Natural killer cell (primary cell): Measurements from ENCODE around the gene PPP3CA. TPM values are rescaled to one million over a fixed set of nuclear protein-coding genes. Genes with fewer than 3 reads are reported as not detected.
A peak's percentile ranks its signal among the peaks of the same experiment; 100 is the strongest.

Experiments used
- ATAC-seq, 3 donors: fragments of 150-1000 bp in 2 of 3; fragments of 200-7000 bp in 1 of 3; cut with Tn5 transposase; 1 replicate in 1 of 3; 2 replicates in 2 of 3; pipeline ENCODE4 v1.10.0; 2021; ENCODE audit warnings: mild to moderate bottlenecking in 2 of 3, moderate library complexity in 2 of 3
- DNase-seq, 2 donors: peaks; one replicate each; pipeline versions ENCODE4 v3.0.0 to v3.0.0-alpha.2; 2013 to 2021; ENCODE audit warnings: mixed read lengths in 1 of 2
- H3K27ac ChIP-seq: one replicate; pipeline ENCODE4 v1.5.1; 2013; ENCODE audit warnings: mild to moderate bottlenecking, low read length
- H3K27me3 ChIP-seq: one replicate; pipeline ENCODE4 v1.6.1; 2013; ENCODE audit warnings: low read length; ENCODE audit not compliant: control insufficient read depth, insufficient read depth
- H3K36me3 ChIP-seq: one replicate; pipeline ENCODE4 v1.6.1; 2013; ENCODE audit warnings: low read length; ENCODE audit not compliant: control insufficient read depth, insufficient read depth
- H3K4me1 ChIP-seq: one replicate; pipeline ENCODE4 v1.6.1; 2013; ENCODE audit warnings: low read length; ENCODE audit not compliant: control insufficient read depth, insufficient read depth
- H3K4me3 ChIP-seq: one replicate; pipeline ENCODE4 v1.5.1; 2013; ENCODE audit warnings: low read length
- H3K9me3 ChIP-seq: one replicate; pipeline ENCODE4 v1.6.1; 2013; ENCODE audit warnings: low read length; ENCODE audit not compliant: control insufficient read depth, insufficient read depth
- H3K27ac Mint-ChIP-seq, 2 donors: one replicate each; pipeline ENCODE4 v1.8.0; 2022; ENCODE audit warnings: mild to moderate bottlenecking in 2 of 2, mixed read lengths in 2 of 2, moderate library complexity in 1 of 2
- H3K27me3 Mint-ChIP-seq, 2 donors: one replicate each; pipeline ENCODE4 v1.8.0; 2022; ENCODE audit warnings: low read depth in 2 of 2, mixed read lengths in 2 of 2
- H3K36me3 Mint-ChIP-seq: one replicate; pipeline ENCODE4 v1.8.0; 2022; ENCODE audit warnings: mixed read lengths
- H3K4me1 Mint-ChIP-seq, 2 donors: one replicate each; pipeline ENCODE4 v1.8.0; 2022; ENCODE audit warnings: mixed read lengths in 2 of 2
- H3K4me3 Mint-ChIP-seq: one replicate; pipeline ENCODE4 v1.8.0; 2022; ENCODE audit warnings: mild to moderate bottlenecking, moderate library complexity, mixed read lengths
- H3K9me3 Mint-ChIP-seq, 2 donors: one replicate each; pipeline ENCODE4 v1.8.0; 2022; ENCODE audit warnings: mixed read lengths in 2 of 2
- WGBS: methylation state at CpG from one replicate; pipeline ENCODE4 v1.1.7; 2013; ENCODE audit warnings: missing lambda C conversion rate; ENCODE audit not compliant: insufficient coverage; 5-methylcytosine and 5-hydroxymethylcytosine counted together
- intact Hi-C: fragments of 100-400 bp; cut with micrococcal nuclease; formaldehyde crosslinking; loops from one replicate; pipeline ENCODE4 v1.14.2; 2022
- total RNA-seq, 4 donors: library from RNA; stranded (reverse); fragments of 120-200 nt in 1 of 4; gene quantifications; one replicate each; pipeline versions ENCODE4 v1.2.3 to v1.2.4, GENCODE V29; 2013 to 2022
- TF ChIP-seq, protein P1 (sequence below): fragments of 200-600 bp; IDR thresholded peaks from one replicate; pipeline ENCODE4 v1.8.0; 2022; ENCODE audit warnings: antibody characterized with exemption

Gene PPP3CA
- total RNA-seq, 3 donors from 2014 or later (not counting 1 experiment from before 2014, with no cell fraction given): 53.1 to 73.1 (median 58.0) TPM

DNA sequence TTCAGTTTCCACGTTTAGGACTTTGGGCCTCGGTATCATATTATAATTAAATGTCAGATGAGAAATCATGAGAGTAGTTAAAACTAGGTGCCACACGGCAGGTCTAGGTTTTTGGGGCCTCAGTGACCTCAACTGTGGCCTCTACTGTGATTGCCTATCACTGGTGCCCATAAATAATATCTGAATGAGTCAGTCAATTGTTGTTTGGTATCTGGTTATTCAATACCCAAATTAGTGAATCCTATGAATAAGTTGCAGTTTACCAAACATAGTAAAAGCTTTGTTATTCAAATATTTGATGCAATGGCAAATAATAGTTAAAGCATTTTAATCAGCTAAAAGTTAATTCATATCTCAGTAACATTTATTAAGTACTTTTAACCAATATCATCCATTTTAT lies 188.8 kb downstream of the PPP3CA start:
- H3K4me1 Mint-ChIP-seq: peaks cover 45 to 54% of the 10 kb centered on the region in 2 donors
- H3K27ac ChIP-seq: no peak overlapping the region
- H3K36me3 Mint-ChIP-seq: no peaks in the 10 kb centered on the region
- 87% methylated on average over 2 of the region's 3 CpGs for WGBS
- ATAC-seq: no peak
- no peak overlapping the region for H3K4me3 ChIP-seq
- no peaks in the 10 kb centered on the region for H3K9me3 Mint-ChIP-seq
- peaks cover 4% of the 10 kb centered on the region for H3K4me1 ChIP-seq
- intact Hi-C loops: no loop called here
- H3K36me3 ChIP-seq: no peaks in the 10 kb centered on the region
- no peak for DNase-seq
- H3K27me3 Mint-ChIP-seq: no peaks in the 10 kb centered on the region
- H3K27me3 ChIP-seq: no peaks in the 10 kb centered on the region
- TF ChIP-seq, protein P1, sequence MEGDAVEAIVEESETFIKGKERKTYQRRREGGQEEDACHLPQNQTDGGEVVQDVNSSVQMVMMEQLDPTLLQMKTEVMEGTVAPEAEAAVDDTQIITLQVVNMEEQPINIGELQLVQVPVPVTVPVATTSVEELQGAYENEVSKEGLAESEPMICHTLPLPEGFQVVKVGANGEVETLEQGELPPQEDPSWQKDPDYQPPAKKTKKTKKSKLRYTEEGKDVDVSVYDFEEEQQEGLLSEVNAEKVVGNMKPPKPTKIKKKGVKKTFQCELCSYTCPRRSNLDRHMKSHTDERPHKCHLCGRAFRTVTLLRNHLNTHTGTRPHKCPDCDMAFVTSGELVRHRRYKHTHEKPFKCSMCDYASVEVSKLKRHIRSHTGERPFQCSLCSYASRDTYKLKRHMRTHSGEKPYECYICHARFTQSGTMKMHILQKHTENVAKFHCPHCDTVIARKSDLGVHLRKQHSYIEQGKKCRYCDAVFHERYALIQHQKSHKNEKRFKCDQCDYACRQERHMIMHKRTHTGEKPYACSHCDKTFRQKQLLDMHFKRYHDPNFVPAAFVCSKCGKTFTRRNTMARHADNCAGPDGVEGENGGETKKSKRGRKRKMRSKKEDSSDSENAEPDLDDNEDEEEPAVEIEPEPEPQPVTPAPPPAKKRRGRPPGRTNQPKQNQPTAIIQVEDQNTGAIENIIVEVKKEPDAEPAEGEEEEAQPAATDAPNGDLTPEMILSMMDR: no peak
- peak overlapping the region in 1 of 2 donors; percentile 3 for H3K27ac Mint-ChIP-seq
- no peak overlapping the region for H3K4me3 Mint-ChIP-seq
- no peaks in the 10 kb centered on the region for H3K9me3 ChIP-seq

DNA sequence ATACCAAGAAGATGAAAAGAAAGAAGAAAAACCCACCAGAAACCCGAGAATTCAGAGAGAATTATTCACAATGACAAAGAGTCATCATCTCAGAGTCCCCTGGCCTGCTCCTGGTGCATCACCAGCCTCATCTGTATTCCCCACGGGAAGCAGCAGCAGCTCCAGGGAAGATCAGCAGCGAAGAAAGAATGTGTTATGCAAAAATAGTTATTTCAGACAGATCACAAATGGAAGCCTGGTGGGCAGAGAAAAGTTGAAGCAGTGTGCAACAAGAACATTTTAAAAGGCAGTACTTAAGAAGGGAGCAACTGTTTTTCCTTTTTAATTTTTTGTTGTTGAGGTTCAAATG lies 189.2 kb downstream of the PPP3CA start:
- ATAC-seq (no peak), DNase-seq (no peak)
- peak overlapping the region in 1 of 2 donors; percentile 3 for H3K27ac Mint-ChIP-seq
- TF ChIP-seq, protein P1: no peak
- peaks cover 47 to 55% of the 10 kb centered on the region in 2 donors for H3K4me1 Mint-ChIP-seq
- intact Hi-C loops: no loop called here
- WGBS: 95% methylated on average over 3 of the region's 3 CpGs
- no peak overlapping the region for H3K4me3 Mint-ChIP-seq
- Histone ChIP-seq H3K27me3 (no peaks in the 10 kb centered on the region), H3K36me3 (no peaks in the 10 kb centered on the region), H3K9me3 (no peaks in the 10 kb centered on the region), H3K27ac (no peak overlapping the region), H3K4me1 (peaks cover 4% of the 10 kb centered on the region), H3K4me3 (no peak overlapping the region)
- H3K9me3 Mint-ChIP-seq: no peaks in the 10 kb centered on the region
- no peaks in the 10 kb centered on the region for H3K36me3 Mint-ChIP-seq
- no peaks in the 10 kb centered on the region for H3K27me3 Mint-ChIP-seq

DNA sequence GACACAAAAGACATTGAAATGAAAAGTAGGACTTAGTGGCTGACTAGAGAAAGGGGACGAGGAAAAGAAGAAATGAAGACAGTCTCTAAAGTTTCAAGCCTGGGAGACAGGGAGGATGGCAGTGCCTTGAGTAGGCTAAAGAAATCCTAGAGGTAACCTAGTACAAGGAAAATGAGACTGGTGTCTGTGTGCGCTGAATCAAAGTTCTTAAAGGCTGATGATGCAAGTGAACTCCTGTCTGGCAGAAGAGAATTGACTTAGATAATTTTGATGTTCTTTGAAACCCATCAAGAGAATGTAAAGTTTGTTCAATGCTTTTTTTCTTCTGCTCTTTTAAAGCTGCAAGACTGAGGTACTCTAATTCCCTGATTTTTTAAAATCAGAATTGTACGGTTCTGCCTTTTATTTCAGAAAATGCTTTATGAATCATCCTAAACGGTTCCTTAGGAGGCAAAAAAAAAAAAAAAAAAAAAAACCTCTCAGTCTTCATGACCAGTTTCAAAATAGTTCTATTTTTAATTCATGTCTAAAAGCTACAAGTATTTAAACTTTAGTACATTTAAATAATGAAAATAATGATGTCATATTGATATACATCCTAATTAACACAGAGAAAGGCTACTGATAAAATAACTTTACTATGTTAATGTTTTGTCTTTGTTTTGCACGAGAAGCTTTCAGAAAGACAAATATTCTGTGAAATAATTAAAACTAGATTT lies 189.8 kb downstream of the PPP3CA start:
- Mint-ChIP-seq H3K36me3 (no peaks in the 10 kb centered on the region), H3K4me1 (peaks cover 49 to 60% of the 10 kb centered on the region in 2 donors), H3K27ac (peak overlapping the region in 1 of 2 donors; percentile 37), H3K4me3 (no peak overlapping the region), H3K9me3 (no peaks in the 10 kb centered on the region), H3K27me3 (no peaks in the 10 kb centered on the region)
- Histone ChIP-seq H3K4me3 (no peak overlapping the region), H3K36me3 (no peaks in the 10 kb centered on the region), H3K4me1 (peaks cover 4% of the 10 kb centered on the region), H3K9me3 (no peaks in the 10 kb centered on the region), H3K27ac (no peak overlapping the region), H3K27me3 (no peaks in the 10 kb centered on the region)
- 90% methylated on average over 4 of the region's 5 CpGs for WGBS
- ATAC-seq (no peak), DNase-seq (no peak)
- intact Hi-C loops: no loop called here
- TF ChIP-seq, protein P1: no peak
